Activated CD4-positive, alpha-beta T cell treated with anti-CD3 and anti-CD28 coated beads, Interleukin-2, Interleukin-4, amounts not matched to agents 100 ng/mL and 50 ng/mL, durations not matched to agents 16 hours and 8 hours (primary cell): Measurements from ENCODE around the gene SRA1.
"Not testable (repeated sequence)": the region's sequence is repeated elsewhere in the genome, so short reads cannot be mapped to it uniquely, and the experiment has no call there.

Experiments
- DNase-seq: peaks from one replicate; pipeline ENCODE4 v3.0.0-alpha.2; 2020; ENCODE audit warnings: low spot score

SRA1 gene

DNA sequence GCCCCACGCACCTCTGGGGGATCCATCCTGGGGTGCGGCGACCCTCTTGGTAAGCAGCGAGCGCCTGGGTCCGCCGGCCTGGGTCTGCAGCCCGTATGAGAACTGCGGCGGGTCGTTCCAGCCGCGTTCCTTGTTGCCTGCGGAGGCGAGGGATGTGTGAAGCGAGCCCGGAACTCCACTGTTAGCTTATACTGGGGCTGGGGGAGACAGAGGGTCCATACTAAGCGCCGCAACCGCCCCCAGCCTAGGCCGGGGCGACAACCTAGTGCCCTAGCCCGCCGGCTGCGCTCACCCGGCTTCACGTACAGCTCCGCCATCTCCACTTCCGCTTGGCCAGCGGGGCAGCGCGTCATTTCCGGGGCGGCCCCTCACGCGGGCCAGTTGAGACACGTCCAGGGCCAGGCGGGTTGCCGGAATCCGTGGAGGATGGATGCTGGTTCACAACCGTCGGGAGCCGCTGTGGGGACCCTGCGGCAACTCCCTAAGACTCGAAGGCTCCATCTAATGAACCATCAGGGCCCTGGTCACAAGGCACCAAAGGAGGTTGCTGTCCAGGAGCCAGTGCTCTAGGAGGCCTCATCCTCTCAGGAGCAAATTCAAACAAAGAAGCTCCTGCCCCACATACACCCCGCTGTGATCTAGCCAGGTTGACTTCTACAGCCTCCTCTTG, at the start of gene SRA1:
TSS of gene SRA1 (minus strand) at position 338 of the 670 bp plus-strand sequence. CDS start at position 317, 21 bp downstream.
- DNase-seq, result peak; percentile 90

DNA sequence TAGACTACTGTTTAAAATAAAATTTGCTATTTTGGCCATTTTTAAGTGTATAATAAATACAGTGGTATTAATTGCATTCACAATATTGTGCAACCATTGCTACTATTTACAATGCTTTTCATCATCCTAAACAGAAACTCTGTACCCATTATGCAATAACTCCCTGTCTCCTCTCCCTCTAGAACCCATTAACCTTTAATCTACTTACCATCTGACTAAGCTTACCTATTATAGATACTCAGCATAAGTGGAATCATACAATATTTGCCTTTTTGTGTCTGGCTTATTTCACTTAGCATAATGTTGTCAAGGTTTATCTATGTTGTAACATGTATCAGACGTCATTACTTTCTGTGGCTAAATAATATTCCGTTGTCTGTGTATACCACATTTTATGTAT, 49.8 kb upstream of the SRA1 start:
- DNase-seq, result no peak

DNA sequence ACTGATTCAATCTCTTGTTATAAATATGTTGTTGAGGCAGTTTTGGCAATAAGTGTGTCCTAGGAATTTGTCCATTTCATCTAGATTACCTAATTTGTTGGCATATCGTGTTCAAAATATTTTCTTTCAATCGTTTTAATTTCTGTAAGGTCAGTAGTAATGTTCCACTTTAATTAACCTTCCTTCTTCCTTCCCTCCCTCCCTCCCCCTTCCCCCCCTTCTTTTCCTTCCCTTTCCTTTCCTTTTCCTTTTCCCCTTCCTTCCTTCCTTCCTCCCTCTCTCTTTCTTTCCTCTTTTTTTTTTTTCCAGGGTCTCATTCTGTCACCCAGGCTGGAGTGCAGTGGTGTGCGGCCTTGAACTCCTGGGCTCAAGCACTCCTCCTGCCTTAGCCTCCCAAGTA, 48.6 kb upstream of the SRA1 start:
- no peak for DNase-seq

DNA sequence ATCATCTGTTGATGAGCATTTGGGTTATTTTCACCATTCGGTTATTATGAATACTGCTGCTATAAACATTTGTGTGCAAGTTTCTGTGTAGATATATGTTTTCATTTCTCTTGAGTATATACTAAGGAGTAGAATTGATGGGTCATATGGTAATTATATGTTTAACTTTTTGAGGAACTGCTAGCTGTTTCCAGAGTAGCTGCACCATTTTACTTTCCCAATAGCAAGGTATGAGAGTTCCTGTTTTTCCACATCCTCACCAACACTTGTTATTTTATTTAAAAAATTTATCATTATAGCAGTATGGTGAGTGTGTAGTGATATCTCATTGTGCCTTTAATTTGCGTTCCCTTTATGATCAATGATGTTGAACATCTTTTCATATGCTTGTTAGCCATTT, 46.5 kb upstream of the SRA1 start:
- DNase-seq, result no peak

DNA sequence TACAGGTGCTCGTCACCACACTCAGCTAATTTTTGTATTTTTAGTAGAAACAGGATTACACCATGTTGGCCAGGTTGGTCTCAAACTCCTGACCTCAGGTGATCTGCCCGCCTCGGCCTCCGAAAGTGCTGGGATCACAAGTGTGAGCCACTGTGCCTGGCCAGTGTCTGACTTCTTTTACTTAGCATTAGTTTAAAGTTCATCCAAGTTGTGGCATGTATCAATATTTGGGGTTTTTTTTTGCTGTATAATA, 46.1 kb upstream of the SRA1 start:
- DNase-seq, result not testable (repeated sequence)

DNA sequence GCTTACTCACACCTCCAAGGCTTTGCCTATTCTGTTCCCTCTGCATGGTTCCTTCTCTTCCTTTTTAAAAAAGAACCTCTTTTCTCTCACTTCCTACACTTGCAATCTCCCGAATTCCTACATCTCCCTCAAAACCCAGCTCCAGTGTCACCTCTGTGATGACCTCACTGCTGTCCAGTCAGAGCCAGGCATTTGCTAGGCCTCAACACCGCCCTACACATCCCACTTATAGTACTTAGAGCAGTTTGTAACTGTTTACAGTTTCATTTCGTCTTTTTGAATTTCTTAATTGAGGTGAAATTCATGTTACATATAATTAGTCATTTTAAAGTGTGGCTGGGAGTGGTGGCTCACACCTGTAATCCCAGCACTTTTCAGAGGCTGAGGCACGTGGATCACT, 44.9 kb upstream of the SRA1 start:
- DNase-seq, result no peak

DNA sequence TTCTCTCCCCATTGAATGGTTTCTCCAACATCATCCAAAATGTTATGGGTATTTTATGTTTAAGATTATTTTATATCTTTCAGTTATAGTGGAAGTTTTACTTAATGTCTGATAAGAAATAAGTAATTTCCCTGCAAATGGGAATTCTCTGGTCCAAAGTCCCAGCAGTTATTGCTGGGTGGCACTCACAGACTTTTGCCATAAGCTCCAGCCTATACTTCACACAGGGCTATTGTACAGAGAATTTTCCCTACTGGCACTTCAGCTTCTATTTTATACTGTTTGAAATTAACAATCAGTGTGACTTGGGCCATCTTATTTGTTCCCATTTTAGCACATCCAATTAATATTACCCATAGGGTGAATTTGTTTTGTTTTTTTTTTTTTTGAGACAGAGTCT, 42.8 kb upstream of the SRA1 start:
- no peak for DNase-seq

DNA sequence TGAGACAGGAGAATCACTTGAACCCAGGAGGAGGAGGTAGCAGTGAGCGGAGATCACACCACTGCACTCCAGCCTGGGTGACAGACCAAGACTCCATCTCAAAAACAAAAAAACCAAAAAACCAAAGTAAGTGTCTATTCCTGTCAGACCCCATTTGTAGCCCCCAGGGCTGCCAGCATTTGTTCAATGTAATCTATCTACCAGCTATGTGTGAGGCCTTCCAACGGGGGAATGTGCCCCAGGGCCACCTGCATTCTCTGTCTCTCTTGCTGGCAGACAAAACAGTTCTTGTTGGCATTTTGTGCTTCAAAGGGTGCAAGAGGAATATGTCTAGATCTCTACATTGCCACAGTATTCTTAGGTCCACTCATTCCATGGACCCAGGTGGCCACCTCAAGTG, 41.6 kb upstream of the SRA1 start:
- no peak for DNase-seq

DNA sequence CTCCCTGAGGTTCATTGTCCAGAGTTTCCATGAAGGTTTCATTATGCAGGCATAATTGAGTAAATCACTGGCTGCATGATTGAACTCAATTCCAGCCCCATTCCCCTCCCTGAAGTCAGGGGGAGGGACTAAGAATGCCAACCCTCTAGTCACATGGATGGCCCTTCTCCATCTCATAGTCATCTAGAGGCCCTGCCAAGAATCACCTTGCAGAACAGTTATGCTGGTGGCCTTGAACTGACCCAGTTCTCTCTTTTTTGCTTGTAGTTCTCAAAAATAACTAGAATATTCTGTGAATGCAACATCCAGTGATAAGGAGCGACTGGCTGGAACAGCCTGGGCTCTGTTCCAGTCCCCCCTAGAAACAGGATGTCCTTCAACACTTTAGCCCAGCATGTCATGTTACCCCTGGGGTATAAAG, 39.1 kb upstream of the SRA1 start:
- no peak for DNase-seq

DNA sequence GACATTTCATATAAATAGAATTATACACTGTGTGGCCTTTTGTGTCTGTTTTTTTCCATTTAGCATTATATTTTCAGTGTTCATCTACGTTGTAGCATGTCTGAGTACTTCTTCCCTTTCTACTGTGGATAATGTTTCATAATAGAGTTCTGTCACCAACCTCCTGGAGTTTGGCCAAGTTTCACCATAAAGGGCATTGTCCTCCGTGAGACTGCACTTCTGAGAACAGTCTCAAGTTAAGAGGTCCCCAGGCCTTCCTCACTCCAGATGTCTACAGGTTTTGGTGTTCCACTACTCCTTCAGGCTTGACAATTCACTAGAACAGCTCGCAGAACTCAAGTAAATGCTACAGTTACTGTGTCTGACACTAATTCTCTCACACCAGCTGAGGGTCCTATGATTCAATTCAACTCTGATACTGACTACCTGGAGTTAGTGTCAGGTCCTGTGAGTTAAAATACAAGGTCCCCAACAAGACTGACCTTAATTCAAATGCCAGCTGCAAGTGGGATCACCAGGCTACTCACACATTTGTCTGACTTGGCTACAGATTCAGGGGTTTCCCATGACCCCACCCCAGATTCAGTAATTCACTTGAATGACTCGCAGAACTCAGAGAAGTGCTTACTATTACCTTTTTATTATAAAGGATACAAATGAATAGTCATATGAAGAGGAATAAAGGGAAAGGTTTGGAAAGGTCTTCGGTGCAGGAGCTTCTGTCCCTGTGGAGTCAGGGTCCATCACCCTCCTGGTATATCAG, 38.4 kb upstream of the SRA1 start:
- DNase-seq, result no peak

DNA sequence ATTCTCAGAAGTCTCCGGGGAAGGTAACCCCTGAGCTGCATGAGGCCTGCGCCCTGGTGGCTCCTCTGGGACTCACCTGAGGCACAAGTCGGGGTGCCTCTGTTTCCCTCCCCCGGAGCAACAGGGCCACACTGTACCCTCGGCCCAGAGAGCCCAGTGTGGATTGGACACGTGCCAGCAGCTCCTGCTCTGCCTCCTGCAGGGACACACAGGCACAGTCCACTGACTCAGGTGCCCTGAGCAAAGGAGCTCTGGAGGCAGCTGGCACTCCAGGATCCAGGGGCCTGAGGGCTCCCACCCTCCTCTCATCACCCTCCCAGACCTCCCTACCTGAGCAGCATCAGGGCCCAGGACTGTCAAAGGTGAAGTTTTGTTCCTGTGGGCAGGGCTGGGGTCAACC, 36.9 kb upstream of the SRA1 start:
- no peak for DNase-seq

DNA sequence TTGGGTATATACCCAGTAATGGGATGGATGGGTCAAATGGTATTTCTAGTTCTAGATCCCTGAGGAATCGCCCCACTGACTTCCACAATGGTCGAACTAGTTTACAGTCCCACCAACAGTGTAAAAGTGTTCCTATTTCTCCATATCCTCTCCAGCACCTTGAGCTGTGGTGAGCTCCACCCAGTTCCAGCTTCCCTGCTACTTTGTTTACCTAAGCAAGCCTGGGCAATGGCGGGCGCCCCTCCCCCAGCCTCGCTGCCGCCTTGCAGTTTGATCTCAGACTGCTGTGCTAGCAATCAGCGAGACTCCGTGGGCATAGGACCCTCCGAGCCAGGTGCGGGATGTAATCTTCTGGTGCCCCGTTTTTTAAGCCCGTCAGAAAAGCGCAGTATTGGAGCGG, 35.8 kb upstream of the SRA1 start:
- DNase-seq, result not testable (repeated sequence)

DNA sequence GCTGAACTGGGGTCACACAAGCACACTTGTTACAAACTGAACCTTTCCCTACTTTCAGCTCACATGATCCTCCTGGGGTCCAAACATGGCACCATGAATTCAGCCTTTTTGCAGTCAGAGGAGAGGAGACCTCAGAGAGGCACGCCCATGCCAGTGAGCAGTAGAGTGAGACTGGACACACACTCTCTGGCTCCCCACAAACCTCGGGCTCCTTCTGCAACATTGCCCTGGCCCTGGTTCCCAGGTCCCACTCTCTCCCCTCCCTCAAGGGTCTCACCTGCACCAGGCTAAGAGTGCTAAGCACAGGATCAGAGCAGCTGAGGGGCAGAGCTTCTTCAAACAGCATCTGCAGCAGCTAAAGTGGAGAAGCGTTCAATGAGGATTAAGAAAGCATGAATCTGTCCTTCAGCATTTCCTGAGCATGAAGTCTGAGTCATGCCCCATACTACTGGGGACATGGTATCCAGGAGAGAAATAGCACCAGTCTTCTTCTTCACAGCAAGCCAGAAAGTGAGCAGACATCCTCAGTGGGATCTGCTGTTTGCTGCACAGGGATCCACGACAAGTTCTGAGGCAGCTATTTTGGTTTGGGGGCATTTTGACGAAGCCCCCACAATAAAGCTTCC, 34.6 kb upstream of the SRA1 start:
- DNase-seq, result no peak

DNA sequence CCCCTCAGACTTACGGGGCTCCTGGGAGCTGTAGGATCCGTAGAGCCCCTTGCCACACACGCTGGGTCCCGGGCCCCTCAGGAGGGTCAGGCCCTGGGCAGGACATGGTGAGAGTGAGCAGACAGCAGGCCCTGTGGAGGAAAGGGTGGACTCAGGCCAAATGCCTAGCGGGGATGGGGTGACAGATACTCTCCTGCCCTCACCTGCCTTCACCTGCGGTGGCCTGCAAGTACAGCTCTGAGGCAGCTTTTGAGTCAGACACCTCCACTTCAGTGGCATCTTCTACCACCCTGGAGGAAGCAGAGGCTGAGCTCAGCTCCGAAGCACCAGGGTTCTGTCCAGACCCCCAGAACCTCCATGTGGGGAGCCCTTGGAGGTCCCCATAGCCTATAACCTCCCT, 33.6 kb upstream of the SRA1 start:
- no peak for DNase-seq

DNA sequence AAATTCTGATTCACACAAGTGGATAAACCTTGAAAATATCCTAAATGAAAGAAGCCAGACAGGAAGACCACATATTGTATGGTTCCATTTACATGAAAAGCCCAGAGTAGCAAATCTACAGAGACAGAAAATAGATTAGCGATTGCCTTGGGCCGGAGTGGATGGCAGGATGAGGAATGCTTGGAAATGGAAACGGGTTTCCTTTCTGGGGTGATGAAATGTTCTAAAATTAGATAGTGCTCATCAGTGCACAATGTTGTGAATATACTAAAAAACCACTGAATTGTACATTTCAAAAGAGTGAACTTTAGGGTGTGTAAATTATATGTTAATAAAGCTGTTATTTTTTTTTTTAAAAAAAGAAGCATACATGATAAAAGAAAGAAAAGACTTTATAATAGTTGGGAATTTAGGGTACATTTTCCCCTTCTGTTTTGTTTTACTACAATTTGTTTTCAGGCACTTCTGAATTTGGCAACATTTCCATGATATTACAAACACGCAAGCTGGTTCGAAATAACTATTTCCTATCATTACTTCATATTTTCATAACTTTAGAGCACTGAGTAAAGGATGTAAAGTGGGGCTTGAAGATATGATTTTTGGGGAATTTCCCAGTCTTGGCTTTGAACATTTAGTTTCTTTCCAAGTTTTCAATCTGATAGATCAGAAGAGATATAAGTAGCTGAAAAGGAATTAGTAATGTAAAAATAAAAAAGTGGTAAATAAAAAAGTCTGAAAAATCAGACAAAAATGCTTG, 31.2 kb upstream of the SRA1 start:
- DNase-seq, result no peak

DNA sequence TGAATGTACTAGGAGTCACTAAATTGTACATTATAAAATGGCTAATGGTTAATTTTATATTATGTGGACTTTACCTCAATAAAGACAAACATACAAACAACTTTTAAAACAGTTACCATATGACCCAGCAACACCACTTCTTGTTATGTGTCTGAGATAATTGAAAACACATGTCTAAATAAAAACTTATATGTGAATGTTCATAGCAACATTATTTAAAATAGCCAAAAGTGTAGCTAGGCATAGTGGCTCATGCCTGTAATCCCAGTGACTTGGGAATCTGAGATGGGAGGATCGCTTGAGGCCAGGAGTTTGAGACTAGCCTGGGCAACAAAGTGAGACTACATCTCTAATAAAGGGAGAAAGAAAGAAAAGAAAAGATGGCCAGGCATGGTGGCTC, 30.2 kb upstream of the SRA1 start:
- no peak for DNase-seq

DNA sequence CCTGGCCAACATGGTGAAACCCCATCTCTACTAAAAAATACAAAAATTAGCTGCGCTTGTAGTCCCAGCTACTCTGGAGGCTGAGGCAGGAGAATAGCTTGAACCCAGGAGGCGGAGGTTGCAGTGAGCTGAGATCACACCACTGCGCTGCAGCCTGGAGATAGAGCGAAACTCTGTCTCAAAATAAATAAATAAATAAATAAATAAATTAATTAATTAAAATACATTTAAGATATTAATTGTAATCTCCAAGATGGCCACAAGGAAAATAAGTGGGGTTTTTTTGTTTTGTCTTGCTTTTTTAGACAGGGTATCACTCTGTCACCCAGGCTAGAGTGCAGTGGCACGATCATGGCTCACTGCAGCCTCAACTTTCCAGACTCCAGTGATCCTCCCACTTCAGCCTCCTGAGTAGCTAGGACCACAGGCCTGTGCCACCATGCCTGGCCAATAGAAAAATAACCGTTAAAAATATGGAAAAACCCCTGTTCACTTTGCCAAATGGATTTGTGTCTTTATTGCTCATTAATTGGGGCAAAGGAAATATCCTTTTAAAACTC, 22.0 kb upstream of the SRA1 start:
- DNase-seq, result not testable (repeated sequence)

DNA sequence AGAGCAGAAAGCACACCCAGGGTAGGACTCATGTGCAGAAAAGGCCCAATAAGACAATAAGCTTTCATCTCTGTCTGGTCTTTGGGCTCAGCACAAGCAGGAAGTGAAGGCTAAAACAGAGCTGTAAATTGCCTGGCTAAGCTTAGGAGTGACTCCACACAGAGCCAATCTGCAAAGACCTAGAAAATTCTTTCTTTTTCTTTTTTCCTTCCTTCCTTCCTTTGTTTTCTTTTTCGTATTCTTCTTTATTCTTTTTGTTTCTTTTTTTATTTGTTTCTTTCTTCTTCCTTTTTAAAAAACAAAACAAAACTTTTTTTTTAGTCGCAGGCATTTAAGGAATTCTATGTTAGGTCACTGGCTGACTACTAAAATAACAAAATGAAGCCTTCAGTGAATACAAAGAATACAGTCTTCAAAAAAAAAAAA, 19.5 kb upstream of the SRA1 start:
- no peak for DNase-seq

DNA sequence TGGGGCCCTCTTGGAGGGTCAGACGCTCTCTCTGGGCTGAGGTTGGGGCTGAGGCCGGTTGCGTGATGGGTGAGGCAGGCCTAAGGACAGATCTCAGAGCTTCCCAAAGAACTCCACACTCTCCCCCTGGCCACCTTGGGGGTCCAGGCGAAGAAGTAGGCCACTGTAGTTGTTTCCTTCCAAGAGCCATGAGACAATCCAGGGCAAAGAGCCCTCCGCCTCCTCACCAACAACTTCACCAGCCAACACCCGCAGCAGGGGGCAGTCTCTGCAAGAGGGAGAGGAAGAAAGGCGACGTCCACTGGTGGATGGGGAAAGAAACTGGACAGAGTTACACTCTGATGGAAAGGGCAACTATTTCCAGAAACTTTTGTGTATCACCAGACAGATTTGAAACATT, 18.0 kb upstream of the SRA1 start:
- DNase-seq, result no peak

DNA sequence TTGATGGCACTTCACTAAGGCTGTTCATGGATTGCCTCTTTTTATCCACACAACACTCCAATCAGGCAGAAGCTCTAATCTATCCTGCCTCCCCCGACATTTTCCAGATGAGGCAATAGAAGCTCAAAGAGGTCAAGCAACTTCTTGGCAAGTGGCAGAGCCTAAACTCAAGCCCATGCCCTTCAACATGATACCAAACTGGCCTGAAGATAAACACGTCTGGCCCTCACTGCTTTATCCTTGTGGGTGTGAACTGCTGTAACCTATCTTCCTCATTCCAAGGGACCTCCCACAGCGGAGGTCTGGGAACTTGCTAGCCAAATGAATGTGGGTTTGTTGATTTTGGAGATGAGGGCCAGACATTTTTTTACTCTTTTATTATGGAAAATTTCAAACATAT, 16.9 kb upstream of the SRA1 start:
- DNase-seq, result no peak

DNA sequence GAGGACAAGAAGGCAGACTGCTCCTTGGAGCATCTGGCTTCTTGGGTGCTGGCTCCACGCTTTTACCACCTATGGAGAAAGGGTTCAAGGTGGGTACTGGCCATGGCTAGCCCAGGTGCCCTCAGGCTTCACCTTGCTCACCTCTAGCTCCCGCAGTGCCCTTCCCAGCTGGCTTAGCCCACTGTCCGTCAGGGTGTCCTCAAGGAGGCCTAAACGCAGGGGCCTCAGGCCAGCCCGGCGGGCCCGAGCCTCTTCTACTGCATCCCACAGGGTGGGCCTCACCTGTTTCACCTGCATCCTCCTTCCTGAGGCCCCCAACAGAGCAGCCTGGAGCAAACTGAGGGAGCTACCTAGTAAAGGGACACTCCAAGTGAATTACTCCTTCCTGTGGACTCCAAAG, 16.4 kb upstream of the SRA1 start:
- no peak for DNase-seq

DNA sequence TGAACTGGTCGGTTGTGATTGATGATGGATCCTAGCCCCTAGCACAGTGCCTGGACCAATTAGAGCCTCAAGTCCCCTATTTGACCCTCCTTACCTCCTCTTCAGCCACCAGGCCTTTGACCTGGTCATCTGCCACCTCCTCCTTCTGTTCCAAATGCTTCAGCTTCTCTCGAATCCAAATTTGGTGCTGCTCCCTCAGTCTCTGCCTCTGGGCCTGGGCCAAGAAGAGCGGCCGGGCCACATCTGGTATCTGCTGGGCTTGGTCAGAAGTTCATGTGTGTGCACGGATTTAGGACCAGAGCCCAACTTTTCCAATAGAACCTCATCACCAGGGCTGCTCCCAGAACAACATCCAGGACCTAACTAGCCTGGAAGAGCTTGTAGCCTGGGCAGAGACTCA, 13.8 kb upstream of the SRA1 start:
- no peak for DNase-seq

DNA sequence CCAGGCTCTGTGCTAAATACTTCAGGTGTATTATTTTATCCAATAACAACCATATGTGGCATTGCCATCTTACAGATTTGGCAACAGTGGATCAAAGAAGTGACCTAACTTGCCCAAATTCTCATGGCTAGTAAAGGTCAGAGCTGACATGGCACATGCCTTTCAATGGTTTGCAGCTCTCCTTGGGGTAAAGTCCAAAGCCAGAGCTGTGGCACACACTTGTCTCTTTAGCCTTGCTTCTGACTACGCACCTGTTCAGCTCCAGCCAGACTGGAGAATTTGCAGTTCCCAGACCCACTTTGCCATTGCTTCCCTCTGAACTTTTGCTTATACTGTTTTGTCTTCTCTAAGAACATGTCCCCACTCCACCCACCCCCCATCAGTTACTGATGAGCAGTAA, 13.2 kb upstream of the SRA1 start:
- DNase-seq, result no peak
